Measurements from ENCODE around the gene DACH2. TPM values are rescaled to one million over a fixed set of nuclear protein-coding genes. Genes with fewer than 3 reads are reported as not detected.
A peak's percentile ranks its signal among the peaks of the same experiment; 100 is the strongest.

The DACH2 gene
- polyA plus RNA-seq, 1 donor from 2014 or later, result 20.6 TPM

- no peak overlapping the region for H3K27ac ChIP-seq (ENCODE audit: low read length)
- H3K27me3 ChIP-seq (ENCODE audit: insufficient read depth, low read depth, low read length), result peaks cover 18% of the 10 kb centered on the region
- H3K9me3 ChIP-seq (ENCODE audit: low read length), result no peaks in the 10 kb centered on the region
- no peak overlapping the region for H3K4me3 ChIP-seq (ENCODE audit: low read length)
- H3K36me3 ChIP-seq (ENCODE audit: insufficient read depth, low read length), result no peaks in the 10 kb centered on the region
- H4K20me1 ChIP-seq (ENCODE audit: insufficient read depth), result no peaks in the 10 kb centered on the region
- TF ChIP-seq POLR2AphosphoS5 (IDR thresholded peaks at IDR 0.05), result no peak
- no peak for TF ChIP-seq CTCF (IDR thresholded peaks at IDR 0.05; ENCODE audit: poor library complexity, severe bottlenecking)
- TF ChIP-seq REST (IDR thresholded peaks at IDR 0.05; ENCODE audit: borderline replicate concordance), result no peak
- TF ChIP-seq RAD21 (conservative IDR thresholded peaks at IDR 0.05), result no peak
- no peak for TF ChIP-seq EP300 (conservative IDR thresholded peaks at IDR 0.05; ENCODE audit: poor library complexity, severe bottlenecking)
- TF ChIP-seq EZH2 (IDR thresholded peaks at IDR 0.05; ENCODE audit: borderline replicate concordance, insufficient read depth, low read length, poor library complexity, severe bottlenecking), result no peak
- no peak for TF ChIP-seq SMC3 (conservative IDR thresholded peaks at IDR 0.05; ENCODE audit: poor library complexity)
- no peak for TF ChIP-seq TAF1 (IDR thresholded peaks at IDR 0.05; ENCODE audit: low read depth)
- TF ChIP-seq MXI1 (conservative IDR thresholded peaks at IDR 0.05; ENCODE audit: poor library complexity, severe bottlenecking), result no peak
- no peaks in the 10 kb centered on the region for H3K79me2 ChIP-seq (replicated peaks; ENCODE audit: insufficient read depth, low read length)
- no peak overlapping the region for H2AFZ ChIP-seq (ENCODE audit: low read depth, low read length)
- H3K9ac ChIP-seq (ENCODE audit: low read length), result no peak overlapping the region
- H3K9me2 ChIP-seq (ENCODE audit: insufficient read depth, low read length), result no peaks in the 10 kb centered on the region
- H3F3A ChIP-seq (ENCODE audit: insufficient read depth, low read length, poor library complexity, severe bottlenecking), result no peaks in the 10 kb centered on the region
- no peak overlapping the region for H3K4me2 ChIP-seq (ENCODE audit: low read length)
These were observed 231.0 kb downstream of the DACH2 start for GRCh38 chrX:86379209-86379608.

- no peaks in the 10 kb centered on the region for H3F3A ChIP-seq (ENCODE audit: insufficient read depth, low read length, poor library complexity, severe bottlenecking)
- no peak overlapping the region for H3K4me3 ChIP-seq (ENCODE audit: low read length)
- H3K9ac ChIP-seq (ENCODE audit: low read length), result no peak overlapping the region
- peaks cover 18% of the 10 kb centered on the region for H3K27me3 ChIP-seq (ENCODE audit: insufficient read depth, low read depth, low read length)
- TF ChIP-seq SMC3 (conservative IDR thresholded peaks at IDR 0.05; ENCODE audit: poor library complexity) (no peak), CTCF (IDR thresholded peaks at IDR 0.05; ENCODE audit: poor library complexity, severe bottlenecking) (no peak), RAD21 (conservative IDR thresholded peaks at IDR 0.05) (no peak), TAF1 (IDR thresholded peaks at IDR 0.05; ENCODE audit: low read depth) (no peak), POLR2AphosphoS5 (IDR thresholded peaks at IDR 0.05) (peak; percentile 54), REST (IDR thresholded peaks at IDR 0.05; ENCODE audit: borderline replicate concordance) (no peak)
- H3K36me3 ChIP-seq (ENCODE audit: insufficient read depth, low read length), result no peaks in the 10 kb centered on the region
- no peaks in the 10 kb centered on the region for H3K79me2 ChIP-seq (replicated peaks; ENCODE audit: insufficient read depth, low read length)
- no peak overlapping the region for H3K4me2 ChIP-seq (ENCODE audit: low read length)
- no peak overlapping the region for H3K27ac ChIP-seq (ENCODE audit: low read length)
- H4K20me1 ChIP-seq (ENCODE audit: insufficient read depth), result no peaks in the 10 kb centered on the region
- no peaks in the 10 kb centered on the region for H3K9me2 ChIP-seq (ENCODE audit: insufficient read depth, low read length)
- no peaks in the 10 kb centered on the region for H3K9me3 ChIP-seq (ENCODE audit: low read length)
- H2AFZ ChIP-seq (ENCODE audit: low read depth, low read length), result no peak overlapping the region
These were observed 235.7 kb downstream of the DACH2 start for GRCh38 chrX:86383681-86384540.

All from neural cell (in vitro differentiated cells).